Measurements from ENCODE around the gene EML6. TPM values are rescaled to one million over a fixed set of nuclear protein-coding genes. Genes with fewer than 3 reads are reported as not detected.
A peak's percentile ranks its signal among the peaks of the same experiment; 100 is the strongest.

The EML6 gene
- total RNA-seq, 1 experiment from 2014 or later: 15.7 TPM

GRCh38 chr2:54773838-54774237 is 50.4 kb downstream of the EML6 start:
- H3K4me2 ChIP-seq (ENCODE audit: low read length): no peak overlapping the region
- intact Hi-C loops (cut with micrococcal nuclease): loop anchor here (2.0 to 5.0 kb wide), 3 partner anchors 51 to 273 kb away; partner anchors contain the start of gene EML6
- H4K20me1 ChIP-seq (ENCODE audit: low read length): no peaks in the 10 kb centered on the region
- H3K79me2 ChIP-seq (ENCODE audit: low read length): no peaks in the 10 kb centered on the region
- H3K36me3 ChIP-seq (ENCODE audit: low read depth, low read length): no peaks in the 10 kb centered on the region
- no TSS peak for BruUV-seq (replicated peaks)
- ChIA-PET CTCF (no interaction called here), POLR2A (ENCODE audit: unreplicated experiment) (no interaction called here)
- ATAC-seq: no peak
- H3K4me3 ChIP-seq (ENCODE audit: low read length): no peak overlapping the region
- TF ChIP-seq EZH2 (IDR thresholded peaks at IDR 0.05; ENCODE audit: low read length, unreplicated experiment) (no peak), CTCF (conservative IDR thresholded peaks at IDR 0.05; ENCODE audit: low read depth, low read length) (peak; percentile 52)
- H3K9ac ChIP-seq (ENCODE audit: low read length): no peak overlapping the region
- no peak overlapping the region for H2AFZ ChIP-seq (ENCODE audit: low read length)
- peak; percentile 40 for DNase-seq
- H3K4me1 ChIP-seq (ENCODE audit: insufficient read depth, low read length): peaks cover 31% of the 10 kb centered on the region
- no peaks in the 10 kb centered on the region; the same call in 1 of the 2 replicates for H3K9me3 ChIP-seq (ENCODE audit: low read length)
- H3K27me3 ChIP-seq (ENCODE audit: low read length): no peaks in the 10 kb centered on the region
- H3K9me2 ChIP-seq (replicated peaks; ENCODE audit: low read length): no peaks in the 10 kb centered on the region
- H3F3A ChIP-seq (ENCODE audit: low read length, unreplicated experiment): peaks cover 9% of the 10 kb centered on the region
- peak overlapping the region; percentile 92; the same call in 1 of the 2 replicates for H3K27ac ChIP-seq (ENCODE audit: low read length)

- Histone ChIP-seq H3K4me1 (ENCODE audit: insufficient read depth, low read length) (peaks cover 26% of the 10 kb centered on the region), H3K9me3 (ENCODE audit: low read length) (no peaks in the 10 kb centered on the region; the same call in 1 of the 2 replicates), H3K36me3 (ENCODE audit: low read depth, low read length) (no peaks in the 10 kb centered on the region), H3K27me3 (ENCODE audit: low read length) (no peaks in the 10 kb centered on the region), H3K9me2 (replicated peaks; ENCODE audit: low read length) (no peaks in the 10 kb centered on the region), H2AFZ (ENCODE audit: low read length) (no peak overlapping the region), H4K20me1 (ENCODE audit: low read length) (no peaks in the 10 kb centered on the region), H3K4me3 (ENCODE audit: low read length) (no peak overlapping the region), H3F3A (ENCODE audit: low read length, unreplicated experiment) (peaks cover 9% of the 10 kb centered on the region), H3K79me2 (ENCODE audit: low read length) (no peaks in the 10 kb centered on the region), H3K9ac (ENCODE audit: low read length) (no peak overlapping the region), H3K27ac (ENCODE audit: low read length) (no peak overlapping the region), H3K4me2 (ENCODE audit: low read length) (no peak overlapping the region)
- no peak for DNase-seq
- no peak for ATAC-seq
- no TSS peak for BruUV-seq (replicated peaks)
- ChIA-PET CTCF (no interaction called here), POLR2A (ENCODE audit: unreplicated experiment) (no interaction called here)
- TF ChIP-seq EZH2phosphoT487 (IDR thresholded peaks at IDR 0.05; ENCODE audit: borderline replicate concordance, low read length) (no peak), CTCF (conservative IDR thresholded peaks at IDR 0.05; ENCODE audit: low read depth, low read length) (no peak), EZH2 (IDR thresholded peaks at IDR 0.05; ENCODE audit: low read length, unreplicated experiment) (no peak)
- intact Hi-C loops (cut with micrococcal nuclease): no loop called here
Observed at GRCh38 chr2:54775710-54776109, 52.2 kb downstream of the EML6 start.

- H3K9me3 ChIP-seq (ENCODE audit: low read length): no peaks in the 10 kb centered on the region; the same call in 1 of the 2 replicates
- H3K27ac ChIP-seq (ENCODE audit: low read length): no peak overlapping the region
- CTCF ChIA-PET: no interaction called here
- H3K9me2 ChIP-seq (replicated peaks; ENCODE audit: low read length): no peaks in the 10 kb centered on the region
- TF ChIP-seq CTCF (conservative IDR thresholded peaks at IDR 0.05; ENCODE audit: low read depth, low read length): no peak
- TF ChIP-seq EZH2 (IDR thresholded peaks at IDR 0.05; ENCODE audit: low read length, unreplicated experiment): no peak
- TF ChIP-seq EZH2phosphoT487 (IDR thresholded peaks at IDR 0.05; ENCODE audit: borderline replicate concordance, low read length): no peak
- no peak overlapping the region for H2AFZ ChIP-seq (ENCODE audit: low read length)
- peaks cover 9% of the 10 kb centered on the region for H3F3A ChIP-seq (ENCODE audit: low read length, unreplicated experiment)
- no peak overlapping the region for H3K4me2 ChIP-seq (ENCODE audit: low read length)
- H3K36me3 ChIP-seq (ENCODE audit: low read depth, low read length): no peaks in the 10 kb centered on the region
- H4K20me1 ChIP-seq (ENCODE audit: low read length): no peaks in the 10 kb centered on the region
- peaks cover 19% of the 10 kb centered on the region for H3K4me1 ChIP-seq (ENCODE audit: insufficient read depth, low read length)
- H3K27me3 ChIP-seq (ENCODE audit: low read length): no peaks in the 10 kb centered on the region
- BruUV-seq (replicated peaks): no TSS peak
- POLR2A ChIA-PET (ENCODE audit: unreplicated experiment): no interaction called here
- DNase-seq (no peak), ATAC-seq (no peak)
- H3K4me3 ChIP-seq (ENCODE audit: low read length): no peak overlapping the region
- H3K79me2 ChIP-seq (ENCODE audit: low read length): no peaks in the 10 kb centered on the region
- intact Hi-C loops (cut with micrococcal nuclease): no loop called here
- no peak overlapping the region for H3K9ac ChIP-seq (ENCODE audit: low read length)
Observed at GRCh38 chr2:54776494-54776893, 53.0 kb downstream of the EML6 start.
